NOMO-1 treated with dmso at 0.1 percent for 144 hours (cell line): Measurements from ENCODE around the gene RGS7BP.

ENCODE experiments used
- DNase-seq: peaks from one replicate; lab custom pipeline; 2025; ENCODE audit not compliant: unreplicated experiment; lab: John Stamatoyannopoulos, UW

The RGS7BP gene

GRCh38 chr5:64629841-64630240, 124.0 kb downstream of the RGS7BP start:
- DNase-seq: no peak

DNA sequence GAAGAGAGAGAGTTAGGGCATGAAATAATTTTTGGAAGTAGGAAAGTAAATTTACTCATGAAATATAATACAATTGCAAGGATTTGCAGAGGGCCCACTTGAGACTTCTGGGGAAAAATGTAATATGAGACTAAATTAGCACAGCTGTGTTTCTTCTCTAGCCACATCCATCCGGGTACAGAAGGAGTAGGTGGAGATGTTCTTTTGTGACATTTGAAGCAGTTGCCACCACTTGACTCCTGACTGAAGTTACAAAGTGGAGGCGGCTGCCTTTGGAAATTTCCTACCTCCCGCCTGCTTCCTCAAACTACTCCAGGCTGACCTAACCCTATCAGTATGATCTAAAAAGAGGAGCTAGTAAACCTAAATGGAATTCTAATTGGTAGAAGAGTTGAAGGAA, 126.4 kb downstream of the RGS7BP start:
- DNase-seq: no peak

GRCh38 chr5:64634997-64635686, 129.3 kb downstream of the RGS7BP start:
- DNase-seq: no peak

- peak; percentile 50 for DNase-seq
Measured at GRCh38 chr5:64637144-64637543, 131.3 kb downstream of the RGS7BP start.

GRCh38 chr5:64637837-64638443, 132.1 kb downstream of the RGS7BP start:
- DNase-seq: no peak

GRCh38 chr5:64644831-64645230, 139.0 kb downstream of the RGS7BP start:
- no peak for DNase-seq

DNA sequence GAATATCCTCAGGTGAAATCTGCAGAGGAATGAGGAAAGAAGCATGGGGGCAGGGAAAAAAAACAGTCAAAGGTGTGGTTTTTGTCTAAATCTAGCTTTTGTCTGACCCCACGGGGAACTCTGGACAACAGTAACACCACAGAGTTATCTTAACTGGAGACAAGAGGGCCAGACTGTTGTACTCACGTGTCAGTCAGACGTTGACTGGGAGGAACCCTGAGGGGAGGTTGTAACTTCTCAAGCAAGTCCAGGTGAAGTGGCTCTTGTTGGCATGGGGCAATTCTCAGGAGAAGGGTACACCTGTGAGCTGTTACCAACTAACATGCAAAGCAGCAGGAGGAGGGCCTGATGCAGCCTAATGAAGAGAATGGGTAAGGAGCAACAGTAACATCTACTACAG, 140.4 kb downstream of the RGS7BP start:
- no peak for DNase-seq

- no peak for DNase-seq
Measured at GRCh38 chr5:64649512-64649911, 143.7 kb downstream of the RGS7BP start.

DNA sequence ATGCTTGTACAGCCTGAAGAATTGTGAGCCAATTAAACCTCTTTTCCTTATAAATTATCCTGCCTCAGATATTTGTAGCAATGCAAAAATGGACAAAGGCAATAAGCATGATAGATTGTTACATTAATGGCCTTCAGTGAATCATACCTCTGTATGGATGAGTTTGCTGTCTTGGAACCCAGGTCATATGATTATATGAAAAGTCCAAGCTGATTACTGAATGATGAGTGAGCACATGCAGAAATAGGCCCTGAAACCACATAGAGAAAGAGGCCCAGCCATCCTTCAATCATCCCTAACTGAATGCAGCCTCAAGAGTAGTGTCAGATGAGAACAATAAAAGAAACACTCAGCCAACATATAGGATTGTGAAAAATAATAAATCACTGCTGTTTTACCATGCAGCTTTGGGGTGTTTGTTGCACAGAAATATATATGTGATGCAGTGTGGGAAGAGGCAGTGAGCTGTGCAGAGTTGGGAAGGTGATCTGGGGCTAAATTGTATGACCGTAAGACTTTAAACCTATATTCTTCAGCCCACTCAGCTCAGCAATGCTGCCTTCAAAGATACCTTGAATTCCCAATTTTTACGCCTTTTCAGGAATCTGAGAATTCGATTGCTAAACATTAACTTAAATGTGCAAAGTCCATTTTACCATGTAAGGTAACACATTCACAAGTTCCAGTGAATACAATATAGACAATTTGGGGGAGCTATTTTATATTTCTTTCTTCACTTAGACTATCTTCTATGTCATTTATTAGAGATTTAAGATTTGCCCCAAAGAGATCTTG, 148.1 kb downstream of the RGS7BP start:
- no peak for DNase-seq

GRCh38 chr5:64654561-64654938, 148.7 kb downstream of the RGS7BP start:
- no peak for DNase-seq

DNA sequence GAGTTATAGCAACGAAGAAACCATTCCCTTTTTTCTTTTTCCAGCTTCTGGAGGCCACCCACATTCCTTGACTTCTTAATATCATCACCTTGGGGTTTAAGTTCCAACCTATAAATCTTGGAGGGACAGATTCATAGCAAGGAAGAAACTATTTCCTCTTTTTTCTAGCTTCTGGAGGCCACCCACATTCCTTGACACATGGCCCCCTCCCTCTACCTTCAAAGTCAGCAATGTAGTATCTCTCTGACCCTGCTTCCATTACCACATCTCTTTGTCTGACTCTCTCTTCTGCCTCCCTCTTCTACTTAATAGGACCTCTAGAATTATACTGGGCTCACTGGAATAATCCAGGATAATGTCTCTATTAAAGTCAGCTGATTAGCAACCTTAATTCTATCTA, 149.8 kb downstream of the RGS7BP start:
- no peak for DNase-seq

GRCh38 chr5:64659289-64659688, 153.5 kb downstream of the RGS7BP start:
- DNase-seq: no peak
